Measurements from ENCODE around the gene PKN1. TPM values are rescaled to one million over a fixed set of nuclear protein-coding genes. Genes with fewer than 3 reads are reported as not detected.

Gene PKN1
- total RNA-seq, 1 donor from 2014 or later, result 129 TPM

- no peak for TF ChIP-seq CTCF (IDR thresholded peaks at IDR 0.05; ENCODE audit: borderline replicate concordance)
- H3K4me3 ChIP-seq, result peak overlapping the region; percentile 56
- no peaks in the 10 kb centered on the region for H3K27me3 ChIP-seq (ENCODE audit: low read depth)
- no peaks in the 10 kb centered on the region for H3K9me3 ChIP-seq (replicated peaks)
- peaks cover 87% of the 10 kb centered on the region for H3K36me3 ChIP-seq
- DNase-seq, result no peak
- peaks cover 12% of the 10 kb centered on the region for H3K4me1 ChIP-seq
- peak overlapping the region; percentile 76 for H3K27ac ChIP-seq (replicated peaks)
- intact Hi-C loops (cut with micrococcal nuclease), result no loop called here
These were observed 27.7 kb upstream of the PKN1 start for GRCh38 chr19:14405380-14405757.

- peak overlapping the region; percentile 76 for H3K27ac ChIP-seq (replicated peaks)
- TF ChIP-seq CTCF (IDR thresholded peaks at IDR 0.05; ENCODE audit: borderline replicate concordance), result peak; percentile 97
- peak; percentile 80 for DNase-seq
- H3K27me3 ChIP-seq (ENCODE audit: low read depth), result no peaks in the 10 kb centered on the region
- intact Hi-C loops (cut with micrococcal nuclease), result no loop called here
- peaks cover 87% of the 10 kb centered on the region for H3K36me3 ChIP-seq
- H3K9me3 ChIP-seq (replicated peaks), result no peaks in the 10 kb centered on the region
- peak overlapping the region; percentile 56 for H3K4me3 ChIP-seq
- peaks cover 12% of the 10 kb centered on the region for H3K4me1 ChIP-seq
These were observed 27.1 kb upstream of the PKN1 start for GRCh38 chr19:14405758-14406644.

GRCh38 chr19:14406645-14407401, 26.3 kb upstream of the PKN1 start:
- no peak for DNase-seq
- H3K36me3 ChIP-seq, result peaks cover 87% of the 10 kb centered on the region
- H3K4me3 ChIP-seq, result peak overlapping the region; percentile 56
- no peaks in the 10 kb centered on the region for H3K9me3 ChIP-seq (replicated peaks)
- intact Hi-C loops (cut with micrococcal nuclease), result no loop called here
- peak overlapping the region; percentile 76 for H3K27ac ChIP-seq (replicated peaks)
- peaks cover 12% of the 10 kb centered on the region for H3K4me1 ChIP-seq
- H3K27me3 ChIP-seq (ENCODE audit: low read depth), result no peaks in the 10 kb centered on the region
- no peak for TF ChIP-seq CTCF (IDR thresholded peaks at IDR 0.05; ENCODE audit: borderline replicate concordance)

GRCh38 chr19:14407605-14408484, 25.3 kb upstream of the PKN1 start:
- intact Hi-C loops (cut with micrococcal nuclease), result no loop called here
- Histone ChIP-seq H3K4me1 (peaks cover 18% of the 10 kb centered on the region), H3K4me3 (no peak overlapping the region), H3K9me3 (replicated peaks) (no peaks in the 10 kb centered on the region), H3K27me3 (ENCODE audit: low read depth) (no peaks in the 10 kb centered on the region), H3K36me3 (peaks cover 87% of the 10 kb centered on the region), H3K27ac (replicated peaks) (no peak overlapping the region)
- no peak for DNase-seq
- no peak for TF ChIP-seq CTCF (IDR thresholded peaks at IDR 0.05; ENCODE audit: borderline replicate concordance)
